CMK (cell line): Measurements from ENCODE around the gene LAGE3.

Experiments used
- DNase-seq: peaks from one replicate; pipeline ENCODE4 v3.0.0-alpha.2; 2010; ENCODE audit warnings: low read depth

The LAGE3 gene

DNA sequence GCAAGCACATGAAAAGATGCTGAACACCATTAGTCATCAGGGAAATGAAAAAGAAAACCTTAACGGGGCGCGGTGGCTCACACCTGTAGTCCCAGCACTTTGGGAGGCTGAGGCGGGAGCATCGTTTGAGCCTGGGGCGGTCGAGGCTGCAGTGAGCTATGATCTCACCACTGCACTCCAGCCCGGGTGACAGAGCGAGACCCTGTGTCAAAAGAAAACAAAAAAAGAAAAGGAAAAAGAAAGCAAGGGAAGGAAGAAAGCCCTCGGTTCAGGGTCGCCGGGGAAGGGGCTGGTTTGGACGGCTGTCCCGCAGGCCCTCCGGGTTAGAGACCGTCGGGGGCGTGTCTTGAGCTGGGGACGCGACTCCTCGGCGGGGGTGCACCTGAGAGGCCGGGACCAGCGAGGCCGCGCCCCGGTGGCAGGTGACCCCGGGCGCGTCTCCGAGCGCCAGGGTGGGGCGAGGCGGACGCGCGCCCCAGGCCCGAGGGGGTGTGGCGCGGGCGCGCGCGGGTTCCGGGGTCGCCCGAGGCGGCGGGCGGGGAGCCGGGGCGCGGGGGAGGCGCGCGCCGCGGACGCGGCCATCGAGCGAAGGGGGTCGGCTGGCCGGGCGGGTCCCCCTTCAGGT is 21.5 kb downstream of the LAGE3 start:
- DNase-seq = no peak

DNA sequence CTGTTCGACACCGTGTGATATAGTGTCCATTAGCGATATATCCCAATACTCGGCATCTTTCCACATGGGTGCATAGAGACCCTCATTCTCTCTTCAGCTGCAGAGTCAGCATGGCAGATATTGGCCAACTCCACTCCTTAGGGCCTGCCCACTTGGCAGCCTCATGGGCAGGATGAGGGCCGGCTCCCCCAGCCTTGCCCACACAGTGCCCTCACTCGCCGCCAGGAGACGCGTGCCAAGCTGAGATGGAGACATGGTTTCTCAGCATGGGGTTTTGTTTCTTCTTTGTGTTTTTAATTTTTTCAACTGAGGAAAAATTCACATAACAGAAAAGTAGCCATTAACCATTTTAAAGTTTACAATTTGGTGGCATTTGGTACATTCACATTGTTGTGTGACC is 26.3 kb downstream of the LAGE3 start:
- no peak for DNase-seq

DNA sequence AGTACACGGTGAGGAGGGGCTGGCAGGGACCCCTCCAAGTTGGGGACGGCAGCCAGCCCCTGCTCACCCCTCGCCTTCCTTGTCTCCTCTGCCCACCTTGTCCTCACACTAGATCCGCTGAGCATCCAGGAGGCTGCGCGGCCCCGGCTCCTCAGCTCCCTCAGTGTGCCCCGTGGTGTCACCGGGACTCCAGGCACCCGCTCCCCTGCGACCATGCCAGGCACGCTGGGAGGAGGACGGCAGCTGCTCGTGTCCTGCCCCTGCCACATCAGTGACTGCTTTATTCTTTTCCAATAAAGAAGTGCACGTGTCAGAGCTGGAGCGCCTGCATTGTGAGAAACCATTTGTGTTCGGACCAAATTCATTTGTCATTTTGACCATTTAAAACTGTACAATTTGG is 28.8 kb downstream of the LAGE3 start:
- DNase-seq = no peak

DNA sequence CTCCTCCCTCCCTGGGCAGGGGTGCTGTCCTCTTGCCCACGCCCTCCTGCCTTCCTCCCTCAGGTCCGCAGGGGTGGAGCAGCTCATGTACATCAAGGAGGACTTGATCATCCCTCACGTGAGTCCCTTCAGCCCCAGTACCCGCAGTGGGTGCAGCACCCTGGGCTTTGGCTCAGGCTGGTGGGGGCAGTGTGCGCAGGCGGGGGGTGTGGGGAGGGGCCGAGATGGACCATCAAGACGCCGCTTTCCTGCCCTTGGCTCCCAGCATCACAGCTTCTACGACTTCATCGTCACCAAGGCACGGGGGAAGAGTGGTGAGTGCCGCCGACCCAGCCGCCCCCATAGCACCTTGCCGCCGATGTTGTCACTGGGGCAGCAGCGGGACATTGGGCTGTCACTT is 29.5 kb downstream of the LAGE3 start:
- no peak for DNase-seq

DNA sequence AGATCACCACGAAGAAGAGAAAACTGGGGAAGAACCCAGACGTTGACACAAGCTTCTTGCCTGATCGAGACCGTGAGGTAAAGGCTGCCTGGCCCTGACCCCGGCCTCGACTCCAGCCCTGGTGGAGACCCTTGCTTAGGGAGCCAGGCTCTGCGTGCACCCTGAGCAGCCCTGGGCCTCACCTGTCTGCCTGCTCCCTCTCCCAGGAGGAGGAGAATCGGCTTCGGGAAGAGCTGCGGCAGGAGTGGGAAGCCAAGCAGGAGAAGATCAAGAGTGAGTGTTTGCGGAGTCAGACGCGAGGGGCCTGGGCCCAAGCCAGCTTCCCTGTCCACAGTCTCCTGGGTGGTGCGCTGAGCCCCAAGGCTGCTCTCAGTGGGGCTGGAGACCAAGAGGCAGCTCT is 30.6 kb downstream of the LAGE3 start:
- DNase-seq = no peak

DNA sequence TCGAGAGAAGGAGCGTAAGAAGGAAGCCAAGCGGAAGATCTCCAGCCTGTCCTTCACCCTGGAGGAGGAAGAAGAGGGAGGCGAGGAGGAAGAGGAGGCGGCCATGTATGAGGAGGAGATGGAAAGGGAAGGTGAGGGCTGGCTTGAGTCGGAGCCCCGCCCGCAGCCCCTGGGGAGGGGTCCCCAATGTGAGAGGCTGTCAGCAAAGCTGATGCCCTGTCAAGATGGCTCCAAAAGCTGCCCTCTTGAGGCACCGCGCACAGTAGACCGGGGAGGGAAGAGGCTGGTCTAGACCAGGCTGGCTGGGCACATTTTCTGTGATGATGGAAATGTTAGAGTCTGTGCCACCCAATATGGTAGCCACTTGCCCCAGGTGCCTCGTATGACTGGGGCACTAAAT is 32.7 kb downstream of the LAGE3 start:
- DNase-seq = no peak

DNA sequence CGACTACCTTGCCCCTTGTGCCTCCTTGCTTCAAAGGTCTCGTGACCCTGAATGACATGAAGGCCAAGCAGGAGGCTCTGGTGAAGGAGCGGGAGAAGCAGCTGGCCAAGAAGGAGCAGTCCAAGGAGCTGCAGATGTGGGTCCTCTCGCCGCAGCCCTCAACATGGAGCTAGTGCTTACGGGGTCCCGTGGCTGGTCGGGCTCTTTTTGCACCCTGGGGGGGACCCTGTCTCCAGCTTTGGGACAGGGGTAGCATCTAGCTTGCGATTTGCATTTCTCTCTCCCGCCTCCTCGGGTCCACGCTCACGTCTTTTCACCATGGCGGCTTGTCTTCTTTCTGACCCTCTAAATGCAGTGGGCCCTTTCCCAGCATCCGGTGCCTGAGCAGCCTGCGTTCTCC is 33.3 kb downstream of the LAGE3 start:
- DNase-seq = no peak

DNA sequence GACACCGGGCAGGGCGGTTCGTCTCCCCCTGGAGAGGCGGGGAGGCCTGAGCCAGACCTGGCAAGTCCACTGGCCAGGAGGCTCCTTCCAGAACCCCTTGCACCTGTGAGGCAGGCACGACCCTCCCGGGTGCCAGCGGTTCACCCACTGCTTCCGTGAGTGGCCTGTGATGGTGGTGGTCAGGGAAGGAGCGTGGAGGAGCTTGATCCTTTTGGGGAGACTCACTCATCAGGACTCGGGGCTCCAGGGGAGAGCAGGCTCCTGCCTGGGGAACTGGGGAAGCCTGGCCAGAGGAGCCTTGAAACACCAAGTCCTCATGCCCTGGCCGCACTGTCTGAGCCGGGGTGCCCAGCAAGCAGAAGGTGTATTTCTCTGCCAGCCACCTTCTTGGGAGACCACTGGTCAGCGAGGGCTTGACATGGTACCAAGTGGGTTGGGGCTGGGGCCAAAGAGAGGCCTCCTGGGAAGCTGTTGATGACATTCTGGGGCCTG is 34.3 kb downstream of the LAGE3 start:
- no peak for DNase-seq

DNA sequence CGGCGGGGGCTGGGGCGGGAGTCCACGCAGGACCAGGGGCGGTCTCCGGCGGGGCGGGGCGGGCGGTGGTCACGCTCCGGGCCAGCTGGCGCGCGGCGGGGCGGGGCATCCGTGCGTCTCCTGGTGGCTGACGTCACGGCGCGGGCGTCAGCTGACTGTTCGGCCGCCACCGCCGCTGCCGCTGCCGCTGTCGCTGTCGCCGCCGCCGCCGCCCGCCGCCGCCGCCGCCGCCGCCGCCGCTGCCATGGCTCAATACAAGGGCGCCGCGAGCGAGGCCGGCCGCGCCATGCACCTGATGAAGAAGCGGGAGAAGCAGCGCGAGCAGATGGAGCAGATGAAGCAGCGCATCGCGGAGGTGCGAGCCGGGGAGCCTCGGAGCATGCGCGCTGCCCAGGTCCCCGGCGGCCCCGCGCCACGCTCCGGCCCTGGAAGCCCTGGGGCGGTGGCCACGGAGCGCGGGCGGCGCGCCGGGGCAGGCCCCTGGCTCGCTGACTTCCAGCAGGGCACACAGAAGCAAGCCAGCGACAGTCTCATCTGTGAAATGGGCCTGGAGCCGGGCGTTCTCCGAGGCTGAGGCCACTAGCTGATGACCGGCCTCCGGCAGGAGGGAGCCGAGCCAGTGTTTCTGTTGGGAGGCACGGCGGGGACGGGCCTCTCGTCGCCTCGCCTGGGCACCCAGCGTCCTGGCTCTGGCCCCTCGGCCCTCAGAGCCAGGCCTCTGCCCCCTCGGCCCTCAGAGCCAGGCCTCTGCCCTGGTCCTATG is 34.9 kb downstream of the LAGE3 start, which contains the start of gene FAM50A:
Gene FAM50A, plus strand, starts transcription at position 150 of the 763 bp plus-strand sequence. Its CDS starts 95 bp downstream, at position 245.
- no peak for DNase-seq

DNA sequence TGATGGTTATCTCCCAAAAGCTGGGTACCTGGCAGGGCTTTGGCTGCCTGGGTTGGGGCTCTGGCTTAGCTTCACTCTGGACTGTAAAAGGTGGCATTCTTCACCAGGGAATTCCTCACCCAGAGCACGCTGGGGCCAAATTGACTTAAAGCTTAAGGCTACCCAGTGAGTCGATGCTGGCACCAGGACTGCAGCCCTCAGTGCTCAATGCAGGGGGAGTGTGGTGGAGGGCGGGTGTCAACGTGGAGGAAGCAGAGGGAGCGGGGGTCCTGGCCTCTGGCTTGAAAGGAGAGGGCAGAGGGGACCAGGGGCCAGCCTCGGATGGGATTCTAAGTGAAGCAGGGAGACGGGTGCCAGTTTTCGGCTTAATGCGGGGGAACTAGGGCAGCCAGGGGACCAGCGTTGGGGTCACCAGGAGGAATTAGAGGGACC is 35.6 kb downstream of the LAGE3 start:
- DNase-seq = no peak

DNA sequence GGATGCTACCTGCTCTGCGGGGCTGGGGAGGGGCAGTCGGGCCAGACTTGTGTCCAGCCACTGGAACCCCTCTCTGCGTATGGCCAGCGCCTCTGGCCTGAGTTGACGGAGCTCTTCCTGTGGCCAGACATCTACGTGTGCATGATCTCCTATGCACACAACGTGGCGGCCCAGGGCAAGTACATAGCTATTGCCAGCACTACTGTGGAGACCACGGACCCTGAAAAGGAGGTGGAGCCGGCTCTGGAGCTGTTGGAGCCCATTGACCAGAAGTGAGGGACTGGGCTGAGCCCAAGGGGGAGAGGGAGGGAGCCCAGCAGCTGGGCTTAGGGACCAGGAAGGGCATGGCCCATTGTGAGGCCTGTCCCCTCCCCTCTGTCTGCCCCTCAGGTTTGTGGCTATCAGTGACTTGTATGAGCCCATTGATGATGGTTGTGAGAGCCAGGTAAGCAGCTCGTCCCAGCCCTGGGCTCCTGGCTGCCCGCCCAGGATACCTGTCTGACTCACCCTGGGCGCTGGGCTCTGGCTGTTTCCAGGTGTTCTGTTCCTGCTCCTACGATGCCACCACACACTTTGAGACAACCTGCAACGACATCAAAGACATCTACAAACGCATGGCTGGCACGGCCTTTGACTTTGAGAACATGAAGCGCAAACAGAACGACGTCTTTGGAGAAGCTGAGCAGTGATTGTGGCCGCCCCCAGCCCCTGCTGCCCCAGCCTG is 36.9 kb downstream of the LAGE3 start:
- no peak for DNase-seq

DNA sequence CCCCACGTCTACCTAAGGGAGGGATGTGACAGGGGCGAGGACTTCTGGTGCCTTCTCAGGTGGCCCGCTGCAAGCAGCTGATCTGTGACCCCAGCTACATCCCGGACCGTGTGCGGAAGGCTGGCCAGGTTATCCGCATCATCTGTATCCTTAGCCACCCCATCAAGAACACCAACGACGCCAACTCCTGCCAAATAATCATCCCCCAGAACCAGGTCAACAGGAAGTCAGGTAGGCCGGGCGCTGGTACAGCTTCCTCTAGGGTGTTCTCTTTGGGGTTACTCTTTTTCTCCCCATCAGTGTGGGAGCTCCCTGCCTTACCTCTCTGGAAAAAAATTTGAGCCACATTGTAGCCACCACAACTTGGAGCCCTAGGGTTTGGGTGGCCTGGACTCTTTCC is 37.5 kb downstream of the LAGE3 start:
- no peak for DNase-seq

DNA sequence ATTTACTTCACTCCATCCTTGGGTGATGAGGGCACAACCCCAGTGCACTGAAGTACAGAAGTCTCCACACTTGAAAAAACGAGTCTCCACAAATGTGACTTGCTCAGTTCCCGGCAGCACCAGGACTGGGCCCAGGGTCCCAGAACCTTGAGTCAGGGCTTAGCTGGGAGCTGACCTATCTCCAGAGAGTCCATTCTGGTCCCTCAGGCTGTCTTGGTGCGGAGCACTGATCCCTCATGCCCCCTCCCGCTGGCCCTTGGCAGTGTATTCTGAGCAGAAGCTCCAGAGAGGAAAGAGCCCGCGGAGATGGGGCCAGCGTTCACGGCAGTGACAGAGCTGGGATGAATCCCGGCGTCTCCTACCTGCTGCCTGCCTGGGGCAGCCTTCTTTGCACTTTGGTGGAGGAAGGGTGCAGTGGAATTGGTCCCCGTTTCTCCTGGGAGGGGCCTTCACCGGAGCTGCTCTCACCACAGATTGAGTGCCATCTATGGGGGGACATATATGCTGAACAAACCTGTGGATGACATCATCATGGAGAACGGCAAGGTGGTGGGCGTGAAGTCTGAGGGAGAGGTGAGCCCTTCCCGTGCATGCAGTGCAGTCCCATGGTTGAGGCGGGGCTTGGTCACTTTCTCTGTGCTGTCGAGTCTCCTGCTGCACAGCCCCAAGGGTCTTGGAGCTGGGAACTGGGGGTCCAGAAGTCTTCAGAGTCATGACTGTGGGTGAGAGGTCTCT is 38.3 kb downstream of the LAGE3 start:
- DNase-seq = no peak

DNA sequence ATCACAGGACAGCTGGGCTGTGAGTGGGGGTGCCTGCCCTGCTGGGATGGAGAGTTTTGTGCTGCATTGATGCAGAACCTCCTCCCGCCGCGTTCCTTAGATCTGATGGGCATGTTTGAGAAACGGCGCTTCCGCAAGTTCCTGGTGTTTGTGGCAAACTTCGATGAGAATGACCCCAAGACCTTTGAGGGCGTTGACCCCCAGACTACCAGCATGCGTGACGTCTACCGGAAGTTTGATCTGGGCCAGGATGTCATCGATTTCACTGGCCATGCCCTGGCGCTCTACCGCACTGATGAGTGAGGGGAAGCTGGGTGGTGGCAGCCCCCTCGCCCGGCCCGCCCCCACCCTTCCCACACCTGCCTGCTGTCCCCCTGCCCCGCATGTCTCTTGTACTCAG is 39.2 kb downstream of the LAGE3 start:
- DNase-seq = no peak

DNA sequence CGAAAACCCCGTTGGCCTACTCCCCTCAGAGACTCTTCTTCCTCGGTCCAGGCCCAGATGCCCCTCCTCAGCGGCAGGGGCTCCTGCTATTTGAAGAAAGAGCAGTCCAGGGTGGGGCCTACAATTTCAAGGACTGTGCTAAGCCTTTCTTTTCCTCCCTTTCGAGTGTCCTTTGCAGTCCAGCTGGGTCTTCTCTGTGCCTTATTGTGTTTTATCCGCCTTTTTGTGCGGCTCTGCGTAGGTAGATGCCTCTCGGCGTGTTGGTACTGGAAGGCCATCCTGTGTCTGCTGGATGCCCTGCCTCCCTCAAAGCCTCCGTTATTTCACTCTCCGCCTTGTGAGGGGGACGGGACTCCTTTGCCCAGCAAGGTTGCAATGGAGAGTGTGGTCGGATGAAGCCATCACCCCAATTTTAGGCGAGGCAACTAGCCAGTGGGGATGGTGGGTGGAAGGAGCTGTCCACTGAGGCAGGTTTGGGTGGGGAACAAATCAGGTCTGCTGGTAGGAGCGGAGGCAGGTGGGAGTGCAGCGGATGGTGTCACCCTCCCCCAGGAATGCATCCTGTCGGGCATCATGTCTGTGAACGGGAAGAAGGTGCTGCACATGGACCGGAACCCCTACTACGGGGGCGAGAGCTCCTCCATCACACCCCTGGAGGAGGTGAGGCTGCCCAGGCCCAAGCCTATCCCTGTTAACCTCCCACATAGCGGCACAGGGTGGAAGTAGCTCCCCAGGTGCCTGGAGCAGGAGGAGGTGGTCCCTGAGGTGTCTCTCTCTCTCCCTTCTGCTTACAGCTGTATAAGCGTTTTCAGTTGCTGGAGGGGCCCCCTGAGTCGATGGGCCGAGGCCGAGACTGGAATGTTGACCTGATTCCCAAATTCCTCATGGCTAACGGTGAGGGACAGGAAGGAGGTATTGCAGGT is 40.8 kb downstream of the LAGE3 start:
- DNase-seq = no peak

DNA sequence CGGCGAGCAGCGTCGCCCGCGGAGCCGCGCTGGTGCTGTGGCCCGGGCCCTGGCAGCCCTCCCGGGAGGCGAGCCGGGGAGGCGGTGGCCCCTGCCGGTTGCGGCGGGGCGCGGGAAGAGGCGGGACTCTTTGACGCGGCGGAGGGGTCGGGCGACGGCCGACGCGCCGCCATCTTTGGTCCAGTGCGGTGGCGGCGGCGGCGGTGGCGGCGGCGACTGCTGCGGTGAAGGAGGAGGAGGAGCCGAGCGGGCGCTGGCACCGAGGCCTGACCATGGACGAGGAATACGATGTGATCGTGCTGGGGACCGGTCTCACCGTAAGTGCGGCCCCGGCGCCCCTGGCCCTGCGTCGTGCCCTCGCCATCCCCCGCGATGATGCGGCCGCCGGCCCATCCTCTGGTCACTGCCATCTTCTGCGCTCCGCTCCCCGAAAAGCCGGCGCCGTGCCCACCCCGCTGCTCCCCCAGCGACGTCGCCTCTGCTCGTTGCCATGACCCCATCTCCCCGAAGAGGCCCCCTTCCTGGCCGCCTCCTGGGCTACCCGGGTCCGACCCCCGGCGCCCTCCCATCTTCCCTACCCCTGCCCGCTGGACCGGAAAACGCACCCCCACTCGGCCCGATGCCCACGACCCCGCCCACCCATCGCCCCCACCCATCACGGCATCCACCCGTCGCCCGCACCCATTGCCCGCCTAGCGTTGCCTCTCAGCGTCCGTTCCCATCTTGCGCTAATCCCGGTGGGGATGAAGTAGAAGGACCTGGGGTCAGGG is 41.9 kb downstream of the LAGE3 start, which contains the start of gene GDI1:
Gene GDI1, plus strand, starts transcription at position 172 of the 770 bp plus-strand sequence. Its CDS starts 101 bp downstream, at position 273.
- DNase-seq = no peak

DNA sequence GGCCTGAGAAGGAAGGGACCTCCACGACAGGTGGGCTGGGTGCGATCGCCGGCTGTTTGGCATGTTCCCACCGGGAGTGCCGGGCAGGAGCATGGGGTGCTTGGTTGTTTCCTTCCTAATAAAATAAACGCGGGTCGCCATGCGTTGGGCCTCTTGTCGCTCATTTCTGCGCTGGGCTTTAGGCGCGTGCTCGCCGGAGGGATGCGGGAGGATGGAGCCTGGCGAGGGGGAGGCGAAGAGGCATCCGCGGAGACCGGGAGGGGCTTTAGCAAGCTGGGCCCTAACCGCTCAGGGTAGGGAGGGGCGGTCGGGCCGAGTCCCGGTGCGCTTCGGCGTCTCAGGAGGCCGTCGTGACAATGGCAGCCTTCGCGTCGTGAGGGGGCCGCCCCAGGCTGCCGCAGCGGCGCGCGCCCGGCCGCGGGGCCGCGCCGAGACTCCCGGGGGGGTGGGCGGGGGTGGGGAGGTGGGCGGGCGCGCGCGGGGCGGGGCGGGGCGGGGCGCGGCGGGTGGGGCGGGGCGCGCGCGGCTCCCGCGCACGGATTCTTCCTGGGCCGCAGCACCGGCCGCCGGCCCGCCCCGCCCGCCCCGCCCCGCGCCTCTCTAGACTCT is 42.6 kb downstream of the LAGE3 start:
- no peak for DNase-seq

DNA sequence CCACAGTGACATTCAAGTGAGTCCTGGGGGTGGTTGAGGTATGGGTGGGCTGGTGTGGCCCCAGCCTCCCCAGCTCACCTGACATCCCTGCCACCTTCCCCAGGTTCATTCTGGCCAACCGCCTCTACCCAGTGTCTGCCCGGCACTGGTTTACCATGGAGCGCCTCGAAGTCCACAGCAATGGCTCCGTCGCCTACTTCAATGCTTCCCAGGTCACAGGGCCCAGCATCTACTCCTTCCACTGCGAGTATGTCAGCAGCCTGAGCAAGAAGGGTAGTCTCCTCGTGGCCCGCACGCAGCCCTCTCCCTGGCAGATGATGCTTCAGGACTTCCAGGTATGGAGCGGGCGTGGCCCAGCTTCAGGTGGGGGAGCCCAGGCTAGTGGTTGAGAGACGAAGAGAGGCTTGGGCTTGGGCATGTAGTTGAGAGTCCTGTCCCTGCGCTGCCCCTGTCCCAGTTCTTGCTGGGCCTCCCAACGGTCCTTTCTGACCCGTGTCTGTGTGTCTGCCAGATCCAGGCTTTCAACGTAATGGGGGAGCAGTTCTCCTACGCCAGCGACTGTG is 43.8 kb downstream of the LAGE3 start:
- DNase-seq = no peak

DNA sequence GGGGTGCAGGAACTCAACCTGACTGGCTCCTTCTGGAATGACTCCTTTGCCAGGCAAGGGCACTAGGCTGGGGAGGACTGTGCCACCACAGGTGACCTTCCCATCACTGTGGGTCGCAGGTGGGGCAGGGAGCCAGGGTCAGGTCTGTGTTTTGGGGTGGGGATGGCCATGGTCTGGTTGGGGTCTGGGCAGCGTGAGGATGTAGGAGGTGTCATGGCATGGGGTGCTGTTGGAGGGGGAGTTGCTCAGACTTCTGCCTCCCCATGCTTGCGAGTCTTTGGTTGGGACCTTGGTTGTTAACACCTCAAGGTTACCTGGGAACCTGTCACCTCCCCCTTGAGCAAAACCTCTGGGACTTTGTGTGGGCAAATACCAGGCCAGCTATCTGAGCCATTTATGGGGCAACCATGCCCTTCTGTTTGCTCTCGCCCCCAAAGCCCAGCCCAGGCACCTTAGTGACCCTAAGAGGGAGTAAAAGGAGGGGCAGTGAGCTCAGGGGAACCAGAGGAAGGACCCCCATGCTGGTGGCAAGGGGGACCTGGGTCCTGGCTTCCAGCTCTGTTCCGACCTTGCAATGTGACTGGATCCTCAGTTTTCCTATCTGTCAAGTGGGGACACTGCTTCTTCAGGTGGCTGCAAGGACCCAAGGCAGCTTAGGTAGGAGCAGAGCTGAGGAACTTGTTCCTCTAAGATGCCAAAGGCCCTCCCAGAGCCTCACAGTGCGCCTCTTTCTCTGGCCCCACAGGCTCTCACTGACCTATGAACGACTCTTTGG is 44.5 kb downstream of the LAGE3 start:
- DNase-seq = no peak
